Stomach (tissue), 4 donors: ENCODE data around the gene PDHX.

Experiments used
- POLR2A ChIP-seq, 4 donors: fragments of 450-650 bp; IDR thresholded peaks; one replicate each; pipeline ENCODE4 v1.6.1; 2016; ENCODE audit warnings: antibody characterized with exemption in 4 of 4, control low read depth in 2 of 4, mild to moderate bottlenecking in 1 of 4, moderate library complexity in 1 of 4
- TF ChIP-seq, protein P1 (sequence below), 7 experiments: fragments of 450-650 bp in 4 of 7; fragments of 200-600 bp in 3 of 7; sonication (generic) in 3 of 7; IDR thresholded peaks; one replicate each; pipeline ENCODE4 v1.5.1; 2016 to 2019; ENCODE audit warnings: antibody characterized with exemption in 7 of 7, control low read depth in 2 of 7, mild to moderate bottlenecking in 1 of 7

GRCh38 chr11:35042913-35043312 is 126.5 kb downstream of the PDHX start:
- TF ChIP-seq, protein P1, sequence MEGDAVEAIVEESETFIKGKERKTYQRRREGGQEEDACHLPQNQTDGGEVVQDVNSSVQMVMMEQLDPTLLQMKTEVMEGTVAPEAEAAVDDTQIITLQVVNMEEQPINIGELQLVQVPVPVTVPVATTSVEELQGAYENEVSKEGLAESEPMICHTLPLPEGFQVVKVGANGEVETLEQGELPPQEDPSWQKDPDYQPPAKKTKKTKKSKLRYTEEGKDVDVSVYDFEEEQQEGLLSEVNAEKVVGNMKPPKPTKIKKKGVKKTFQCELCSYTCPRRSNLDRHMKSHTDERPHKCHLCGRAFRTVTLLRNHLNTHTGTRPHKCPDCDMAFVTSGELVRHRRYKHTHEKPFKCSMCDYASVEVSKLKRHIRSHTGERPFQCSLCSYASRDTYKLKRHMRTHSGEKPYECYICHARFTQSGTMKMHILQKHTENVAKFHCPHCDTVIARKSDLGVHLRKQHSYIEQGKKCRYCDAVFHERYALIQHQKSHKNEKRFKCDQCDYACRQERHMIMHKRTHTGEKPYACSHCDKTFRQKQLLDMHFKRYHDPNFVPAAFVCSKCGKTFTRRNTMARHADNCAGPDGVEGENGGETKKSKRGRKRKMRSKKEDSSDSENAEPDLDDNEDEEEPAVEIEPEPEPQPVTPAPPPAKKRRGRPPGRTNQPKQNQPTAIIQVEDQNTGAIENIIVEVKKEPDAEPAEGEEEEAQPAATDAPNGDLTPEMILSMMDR (IDR thresholded peaks at IDR 0.05): no peak
- no peak for TF ChIP-seq POLR2A (IDR thresholded peaks at IDR 0.05)
